Measurements from ENCODE around the gene ABHD12B. TPM values are rescaled to one million over a fixed set of nuclear protein-coding genes. Genes with fewer than 3 reads are reported as not detected.

Gene ABHD12B
- total and polyA plus RNA-seq, 2 of the 13 experiments (the other 11 are each of a cell fraction or from before 2014, with no cell fraction given), result not detected

GRCh38 chr14:50834802-50835276, 37.0 kb upstream of the ABHD12B start (continued):
- TF ChIP-seq ZNF713 (CRISPR knock-in tag; IDR thresholded peaks at IDR 0.05), result no peak
- no peak for TF ChIP-seq ZNF296 (CRISPR knock-in tag; conservative IDR thresholded peaks at IDR 0.05)
- no peak for TF ChIP-seq GPN1 (CRISPR knock-in tag; IDR thresholded peaks at IDR 0.05; ENCODE audit: borderline replicate concordance)
- no peak for TF ChIP-seq NR1H2 (CRISPR knock-in tag; IDR thresholded peaks at IDR 0.05; ENCODE audit: borderline replicate concordance, low read depth)
- no peak for TF ChIP-seq MAFF (IDR thresholded peaks at IDR 0.05; ENCODE audit: low read depth, low read length)
- no peak for TF ChIP-seq PRMT3 (CRISPR knock-in tag; IDR thresholded peaks at IDR 0.05; ENCODE audit: borderline replicate concordance, low read depth)
- TF ChIP-seq ZNF777 (CRISPR knock-in tag; IDR thresholded peaks at IDR 0.05), result no peak
- TF ChIP-seq ZNF576 (CRISPR knock-in tag; IDR thresholded peaks at IDR 0.05), result no peak
- no peak for TF ChIP-seq NFE2L1 (CRISPR knock-in tag; IDR thresholded peaks at IDR 0.05; ENCODE audit: borderline replicate concordance)
- TF ChIP-seq ZNF143 (CRISPR knock-in tag; IDR thresholded peaks at IDR 0.05), result no peak
- no peak for TF ChIP-seq TEAD2 (CRISPR knock-in tag; IDR thresholded peaks at IDR 0.05)
- peak; percentile 80; the same call in 1 of the 2 replicates for TF ChIP-seq FOXK1 (CRISPR knock-in tag; IDR thresholded peaks at IDR 0.05; ENCODE audit: borderline replicate concordance, low read depth)
- peak; percentile 95 for TF ChIP-seq NR2F6 (IDR thresholded peaks at IDR 0.05)
- TF ChIP-seq NR2F6 (CRISPR knock-in tag; IDR thresholded peaks at IDR 0.05), result peak; percentile 96
- TF ChIP-seq MEIS1 (CRISPR knock-in tag; IDR thresholded peaks at IDR 0.05; ENCODE audit: borderline replicate concordance), result peak; percentile 91; the same call in 1 of the 2 replicates
- no peak for TF ChIP-seq ZNF496 (CRISPR knock-in tag; IDR thresholded peaks at IDR 0.05; ENCODE audit: insufficient replicate concordance)
- TF ChIP-seq E2F2 (CRISPR knock-in tag; IDR thresholded peaks at IDR 0.05; ENCODE audit: borderline replicate concordance), result no peak
- TF ChIP-seq POLR2G (IDR thresholded peaks at IDR 0.05; ENCODE audit: low read depth, low read length), result no peak
- TF ChIP-seq ZNF333 (CRISPR knock-in tag; IDR thresholded peaks at IDR 0.05; ENCODE audit: borderline replicate concordance), result no peak
- peak; percentile 78; the same call in 1 of the 2 replicates for TF ChIP-seq ZNF710 (CRISPR knock-in tag; IDR thresholded peaks at IDR 0.05; ENCODE audit: borderline replicate concordance)
- no peak for TF ChIP-seq ZNF484 (CRISPR knock-in tag; IDR thresholded peaks at IDR 0.05; ENCODE audit: borderline replicate concordance, low read depth)
- no peak for TF ChIP-seq ZNF329 (CRISPR knock-in tag; IDR thresholded peaks at IDR 0.05; ENCODE audit: low read depth)
- TF ChIP-seq RFXANK (CRISPR knock-in tag; IDR thresholded peaks at IDR 0.05), result no peak
- no peak for TF ChIP-seq RFXAP (CRISPR knock-in tag; IDR thresholded peaks at IDR 0.05; ENCODE audit: borderline replicate concordance)
- no peak for TF ChIP-seq SP1 (IDR thresholded peaks at IDR 0.05)
- TF ChIP-seq SP1 (CRISPR knock-in tag; IDR thresholded peaks at IDR 0.05), result no peak
- no peak for TF ChIP-seq HCFC1 (IDR thresholded peaks at IDR 0.05; ENCODE audit: low read depth, low read length)
- TF ChIP-seq SMAD3 (CRISPR knock-in tag; IDR thresholded peaks at IDR 0.05), result no peak
- TF ChIP-seq KDM5B (CRISPR knock-in tag; IDR thresholded peaks at IDR 0.05; ENCODE audit: borderline replicate concordance), result no peak
- no peak for TF ChIP-seq NR3C1 (CRISPR knock-in tag; IDR thresholded peaks at IDR 0.05)
- no peak for TF ChIP-seq GLI4 (CRISPR knock-in tag; IDR thresholded peaks at IDR 0.05; ENCODE audit: borderline replicate concordance)
- no peak for TF ChIP-seq ZFP36 (IDR thresholded peaks at IDR 0.05; ENCODE audit: borderline replicate concordance, low read depth, low read length, partially characterized antibody)
